HEK293 (cell line): ENCODE measurements around the gene PAK6.

ENCODE experiments used
- ATF2 ChIP-seq: fragments of 450-650 bp; formaldehyde crosslinking; IDR thresholded peaks from 2 replicates; pipeline ENCODE4 v1.5.1; 2016; ENCODE audit warnings: missing biosample characterization, missing genetic modification characterization, low read depth
- CTCF ChIP-seq: fragments of 450-650 bp; formaldehyde crosslinking; IDR thresholded peaks from 2 replicates; pipeline ENCODE4 v1.5.1; 2016; ENCODE audit warnings: missing biosample characterization, missing genetic modification characterization
- ELK4 ChIP-seq: IDR thresholded peaks from 2 replicates; pipeline ENCODE4 v1.6.1; 2011; ENCODE audit warnings: mild to moderate bottlenecking, low read depth, low read length, borderline replicate concordance
- PBX3 ChIP-seq: sonication (generic); formaldehyde crosslinking; IDR thresholded peaks from 2 replicates; pipeline ENCODE4 v1.8.1; 2022; ENCODE audit warnings: mild to moderate bottlenecking, moderate library complexity, missing genetic modification reagents
- ZBTB1 ChIP-seq: fragments of 450-650 bp; formaldehyde crosslinking; IDR thresholded peaks from 2 replicates; pipeline ENCODE4 v1.5.1; 2016; ENCODE audit warnings: missing biosample characterization, missing genetic modification characterization
- ZNF280D ChIP-seq: fragments of 450-650 bp; formaldehyde crosslinking; IDR thresholded peaks from 2 replicates; pipeline ENCODE4 v1.5.1; 2016; ENCODE audit warnings: missing biosample characterization, missing genetic modification characterization
- ZNF324 ChIP-seq: fragments of 450-650 bp; formaldehyde crosslinking; IDR thresholded peaks from 2 replicates; pipeline ENCODE4 v1.5.1; 2016; ENCODE audit warnings: missing biosample characterization, missing genetic modification characterization
- ZNF610 ChIP-seq: fragments of 450-650 bp; formaldehyde crosslinking; IDR thresholded peaks from 2 replicates; pipeline ENCODE4 v1.5.1; 2016; ENCODE audit warnings: missing biosample characterization, missing genetic modification characterization, borderline replicate concordance
- ZNF664 ChIP-seq: fragments of 450-650 bp; formaldehyde crosslinking; IDR thresholded peaks from 2 replicates; pipeline ENCODE4 v1.5.1; 2016; ENCODE audit warnings: missing biosample characterization, missing genetic modification characterization

GRCh38 chr15:40246496-40247280 is 7.8 kb downstream of the PAK6 start:
- TF ChIP-seq CTCF (tag by site-specific recombination) (no peak), ZNF664 (tag by site-specific recombination) (no peak), PBX3 (CRISPR knock-in tag) (no peak), ELK4 (no peak), ZNF324 (no peak), ZNF280D (tag by site-specific recombination) (no peak), ATF2 (tag by site-specific recombination) (no peak), ZBTB1 (tag by site-specific recombination) (no peak), ZNF610 (no peak)
